Activated T-helper 17 cell treated with anti-CD3 and anti-CD28 coated beads, Interleukin-2, amount 50 U/mL, for 72 hours (primary cell): ENCODE data around the gene RASSF5. TPM values are rescaled to one million over a fixed set of nuclear protein-coding genes. Genes with fewer than 3 reads are reported as not detected.
A peak's percentile ranks its signal among the peaks of the same experiment; 100 is the strongest.
"Not testable (repeated sequence)": the region's sequence is repeated elsewhere in the genome, so short reads cannot be mapped to it uniquely, and the experiment has no call there.

Source experiments
- ATAC-seq: fragments of 150-1000 bp; cut with Tn5 transposase; replicated peaks from 2 replicates; pipeline ENCODE4 v1.10.0; 2021; ENCODE audit warnings: mild to moderate bottlenecking, moderate library complexity
- H3K27ac Mint-ChIP-seq: one replicate; pipeline ENCODE4 v1.8.0; 2022; ENCODE audit warnings: mixed read lengths
- H3K27me3 Mint-ChIP-seq: one replicate; pipeline ENCODE4 v1.8.0; 2022; ENCODE audit warnings: mixed read lengths
- H3K36me3 Mint-ChIP-seq: one replicate; pipeline ENCODE4 v1.8.0; 2022; ENCODE audit warnings: low read depth, mild to moderate bottlenecking, mixed read lengths
- H3K4me1 Mint-ChIP-seq: one replicate; pipeline ENCODE4 v1.8.0; 2022; ENCODE audit warnings: mixed read lengths
- H3K4me3 Mint-ChIP-seq: one replicate; pipeline ENCODE4 v1.8.0; 2022; ENCODE audit warnings: mild to moderate bottlenecking, mixed read lengths
- H3K9me3 Mint-ChIP-seq: one replicate; pipeline ENCODE4 v1.8.0; 2022; ENCODE audit warnings: mixed read lengths
- total RNA-seq, 2 donors: library from RNA; stranded (reverse); gene quantifications; one replicate each; pipeline ENCODE4 v1.2.3, GENCODE V29; 2022

The RASSF5 gene
- total RNA-seq, 2 donors from 2014 or later, result 162 to 227 TPM

GRCh38 chr1:206578068-206578977 is 71.0 kb downstream of the RASSF5 start:
- Mint-ChIP-seq H3K4me3 (peak overlapping the region; percentile 84), H3K4me1 (peaks cover 83% of the 10 kb centered on the region), H3K27ac (peak overlapping the region; percentile 100), H3K27me3 (no peaks in the 10 kb centered on the region), H3K9me3 (no peaks in the 10 kb centered on the region), H3K36me3 (peaks cover 100% of the 10 kb centered on the region)
- peak; percentile 64 for ATAC-seq

- Mint-ChIP-seq H3K9me3 (no peaks in the 10 kb centered on the region), H3K36me3 (peaks cover 100% of the 10 kb centered on the region), H3K4me1 (peaks cover 83% of the 10 kb centered on the region), H3K27me3 (no peaks in the 10 kb centered on the region), H3K27ac (peak overlapping the region; percentile 100), H3K4me3 (peak overlapping the region; percentile 84)
- no peak for ATAC-seq
These were observed 71.6 kb downstream of the RASSF5 start for GRCh38 chr1:206578978-206579374.

DNA sequence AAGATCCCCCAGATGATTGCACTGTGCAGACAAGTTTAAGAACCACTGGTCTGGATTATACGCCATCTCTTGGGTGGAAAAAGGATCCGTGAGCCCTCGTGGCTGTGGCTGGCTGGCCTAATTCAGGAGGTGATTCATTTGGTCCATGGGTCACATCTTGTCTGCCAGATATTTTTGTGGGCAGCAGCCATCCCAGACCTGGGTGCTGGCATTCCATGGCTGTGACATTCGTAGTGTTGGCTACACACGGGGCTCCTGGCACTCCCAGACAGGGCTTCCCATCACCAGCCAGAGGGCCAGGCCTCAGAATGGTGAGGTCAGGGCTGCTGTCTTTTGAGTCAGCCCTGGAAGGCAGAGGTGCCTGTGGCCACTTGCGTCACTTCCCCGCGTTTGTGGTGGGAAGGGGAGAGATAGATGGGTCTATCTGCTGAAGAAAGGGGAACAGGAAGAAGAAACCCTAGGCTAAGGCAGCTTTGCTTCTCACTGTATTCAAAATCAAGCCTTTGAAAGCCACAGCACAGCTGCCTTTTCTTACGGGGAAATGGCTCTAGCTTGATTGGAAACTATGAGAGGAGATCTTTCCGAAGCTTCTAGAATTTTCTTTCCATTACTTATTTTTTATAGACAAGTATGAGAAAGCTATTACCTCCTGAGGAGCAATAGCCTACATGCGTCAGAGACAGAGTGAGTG is 72.6 kb downstream of the RASSF5 start:
- H3K4me3 Mint-ChIP-seq, result peak overlapping the region; percentile 84
- peak; percentile 69 for ATAC-seq
- no peaks in the 10 kb centered on the region for H3K9me3 Mint-ChIP-seq
- peak overlapping the region; percentile 100 for H3K27ac Mint-ChIP-seq
- peaks cover 100% of the 10 kb centered on the region for H3K36me3 Mint-ChIP-seq
- no peaks in the 10 kb centered on the region for H3K27me3 Mint-ChIP-seq
- H3K4me1 Mint-ChIP-seq, result peaks cover 77% of the 10 kb centered on the region

GRCh38 chr1:206580438-206581113 is 73.2 kb downstream of the RASSF5 start:
- peak overlapping the region; percentile 84 for H3K4me3 Mint-ChIP-seq
- no peaks in the 10 kb centered on the region for H3K27me3 Mint-ChIP-seq
- H3K27ac Mint-ChIP-seq, result peak overlapping the region; percentile 100
- H3K9me3 Mint-ChIP-seq, result no peaks in the 10 kb centered on the region
- H3K36me3 Mint-ChIP-seq, result peaks cover 100% of the 10 kb centered on the region
- H3K4me1 Mint-ChIP-seq, result peaks cover 76% of the 10 kb centered on the region
- ATAC-seq, result no peak

GRCh38 chr1:206581114-206581497 is 73.8 kb downstream of the RASSF5 start:
- H3K4me1 Mint-ChIP-seq, result peaks cover 76% of the 10 kb centered on the region
- not testable (repeated sequence) for ATAC-seq, H3K27me3 Mint-ChIP-seq, H3K9me3 Mint-ChIP-seq
- H3K36me3 Mint-ChIP-seq, result peaks cover 100% of the 10 kb centered on the region
- H3K4me3 Mint-ChIP-seq, result peak overlapping the region; percentile 84
- H3K27ac Mint-ChIP-seq, result peak overlapping the region; percentile 100

- ATAC-seq, result peak; percentile 27
- Mint-ChIP-seq H3K4me1 (peaks cover 76% of the 10 kb centered on the region), H3K27ac (peak overlapping the region; percentile 100), H3K4me3 (peak overlapping the region; percentile 84), H3K36me3 (peaks cover 100% of the 10 kb centered on the region), H3K9me3 (no peaks in the 10 kb centered on the region), H3K27me3 (no peaks in the 10 kb centered on the region)
These were observed 74.2 kb downstream of the RASSF5 start for GRCh38 chr1:206581571-206581981.

GRCh38 chr1:206582537-206582936 is 75.2 kb downstream of the RASSF5 start:
- no peak for ATAC-seq
- no peaks in the 10 kb centered on the region for H3K27me3 Mint-ChIP-seq
- peak overlapping the region; percentile 84 for H3K4me3 Mint-ChIP-seq
- H3K4me1 Mint-ChIP-seq, result peaks cover 77% of the 10 kb centered on the region
- peak overlapping the region; percentile 100 for H3K27ac Mint-ChIP-seq
- no peaks in the 10 kb centered on the region for H3K9me3 Mint-ChIP-seq
- H3K36me3 Mint-ChIP-seq, result peaks cover 100% of the 10 kb centered on the region

- H3K4me3 Mint-ChIP-seq, result peak overlapping the region; percentile 84
- peaks cover 77% of the 10 kb centered on the region for H3K4me1 Mint-ChIP-seq
- H3K27ac Mint-ChIP-seq, result peak overlapping the region; percentile 100
- H3K9me3 Mint-ChIP-seq, result no peaks in the 10 kb centered on the region
- H3K27me3 Mint-ChIP-seq, result no peaks in the 10 kb centered on the region
- peaks cover 100% of the 10 kb centered on the region for H3K36me3 Mint-ChIP-seq
- peak; percentile 8 for ATAC-seq
These were observed 75.8 kb downstream of the RASSF5 start for GRCh38 chr1:206582971-206583706.

DNA sequence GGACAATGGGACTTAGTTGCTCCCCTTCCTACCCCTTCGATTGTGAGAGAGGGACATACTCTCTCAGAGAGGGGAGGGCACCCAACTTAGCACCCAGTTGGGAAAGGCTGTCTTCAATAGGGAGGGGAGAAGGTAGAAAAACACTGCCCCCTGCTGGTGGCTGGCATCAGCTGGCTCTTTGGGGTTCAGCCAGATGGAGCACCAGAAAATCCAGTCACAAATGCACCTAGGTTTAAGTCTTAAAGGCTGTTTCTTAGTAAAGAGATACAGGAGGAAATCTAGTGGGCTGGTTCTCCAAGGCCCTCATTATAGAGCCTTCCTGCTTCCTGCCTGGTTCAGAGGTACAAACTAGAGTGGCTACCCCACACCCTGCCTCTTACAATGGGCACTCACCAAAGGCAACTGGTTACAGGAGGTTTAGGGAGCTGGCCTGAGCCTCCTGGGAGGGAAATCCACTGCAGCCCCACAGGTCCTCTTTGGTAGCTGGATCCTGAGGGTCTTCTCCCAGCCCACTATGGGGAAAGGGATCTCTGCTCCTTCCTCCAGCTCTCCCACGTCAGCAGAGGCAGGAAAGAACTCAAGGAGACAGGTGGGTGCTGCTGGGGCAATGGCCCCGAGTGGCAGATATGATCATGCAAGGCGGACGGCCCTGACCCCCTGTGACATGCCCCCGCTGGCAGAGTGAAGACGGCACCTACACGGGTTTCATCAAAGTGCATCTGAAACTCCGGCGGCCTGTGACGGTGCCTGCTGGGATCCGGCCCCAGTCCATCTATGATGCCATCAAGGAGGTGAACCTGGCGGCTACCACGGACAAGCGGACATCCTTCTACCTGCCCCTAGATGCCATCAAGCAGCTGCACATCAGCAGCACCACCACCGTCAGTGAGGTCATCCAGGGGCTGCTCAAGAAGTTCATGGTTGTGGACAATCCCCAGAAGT is 76.6 kb downstream of the RASSF5 start:
- Mint-ChIP-seq H3K9me3 (no peaks in the 10 kb centered on the region), H3K4me1 (peaks cover 77% of the 10 kb centered on the region), H3K27ac (peak overlapping the region; percentile 100), H3K27me3 (no peaks in the 10 kb centered on the region), H3K36me3 (peaks cover 100% of the 10 kb centered on the region), H3K4me3 (peak overlapping the region; percentile 84)
- ATAC-seq, result peak; percentile 36

DNA sequence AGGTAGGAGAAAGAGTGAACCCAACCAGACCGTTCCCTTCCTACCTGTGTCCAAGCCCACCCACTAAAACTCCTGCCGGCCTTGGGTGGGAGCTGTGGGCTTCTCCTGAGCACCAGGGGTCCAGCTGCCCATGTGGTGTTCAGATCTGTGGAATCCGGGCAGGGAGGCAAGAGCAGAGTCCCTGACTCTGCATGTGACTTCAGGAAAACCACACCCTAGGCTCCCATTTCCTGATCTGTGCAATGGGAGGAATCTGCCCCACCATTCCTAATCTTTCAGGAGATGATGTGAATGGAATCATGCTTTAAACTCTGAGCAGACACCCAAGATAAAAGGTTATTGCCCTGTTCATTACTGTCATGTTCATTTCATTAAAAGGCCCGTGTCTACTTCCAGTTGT is 77.4 kb downstream of the RASSF5 start:
- H3K36me3 Mint-ChIP-seq, result peaks cover 100% of the 10 kb centered on the region
- peak overlapping the region; percentile 84 for H3K4me3 Mint-ChIP-seq
- peaks cover 76% of the 10 kb centered on the region for H3K4me1 Mint-ChIP-seq
- ATAC-seq, result no peak
- H3K9me3 Mint-ChIP-seq, result no peaks in the 10 kb centered on the region
- peak overlapping the region; percentile 99 for H3K27ac Mint-ChIP-seq
- no peaks in the 10 kb centered on the region for H3K27me3 Mint-ChIP-seq

GRCh38 chr1:206586501-206587445 is 79.4 kb downstream of the RASSF5 start:
- Mint-ChIP-seq H3K4me1 (peaks cover 75% of the 10 kb centered on the region), H3K36me3 (peaks cover 100% of the 10 kb centered on the region), H3K27me3 (no peaks in the 10 kb centered on the region), H3K9me3 (no peaks in the 10 kb centered on the region), H3K27ac (peak overlapping the region; percentile 99), H3K4me3 (peak overlapping the region; percentile 84)
- no peak for ATAC-seq

DNA sequence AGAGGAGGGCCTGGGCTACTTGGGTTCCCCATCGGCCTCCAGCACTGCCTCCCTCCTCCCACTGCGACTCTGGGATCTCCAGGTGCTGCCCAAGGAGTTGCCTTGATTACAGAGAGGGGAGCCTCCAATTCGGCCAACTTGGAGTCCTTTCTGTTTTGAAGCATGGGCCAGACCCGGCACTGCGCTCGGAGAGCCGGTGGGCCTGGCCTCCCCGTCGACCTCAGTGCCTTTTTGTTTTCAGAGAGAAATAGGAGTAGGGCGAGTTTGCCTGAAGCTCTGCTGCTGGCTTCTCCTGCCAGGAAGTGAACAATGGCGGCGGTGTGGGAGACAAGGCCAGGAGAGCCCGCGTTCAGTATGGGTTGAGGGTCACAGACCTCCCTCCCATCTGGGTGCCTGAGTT is 80.6 kb downstream of the RASSF5 start:
- Mint-ChIP-seq H3K27me3 (no peaks in the 10 kb centered on the region), H3K9me3 (no peaks in the 10 kb centered on the region), H3K27ac (peak overlapping the region; percentile 99), H3K4me1 (peaks cover 82% of the 10 kb centered on the region), H3K36me3 (peaks cover 100% of the 10 kb centered on the region), H3K4me3 (peak overlapping the region; percentile 84)
- no peak for ATAC-seq
